GM21390 (cell line): ENCODE measurements around the gene SH3RF3.
"Not testable (repeated sequence)": the region's sequence is repeated elsewhere in the genome, so short reads cannot be mapped to it uniquely, and the experiment has no call there.

Experiments
- ATAC-seq: cut with Tn5 transposase; IDR thresholded peaks from one replicate; pipeline ENCODE4 v1.9.1; 2021; ENCODE audit not compliant: unreplicated experiment

Gene SH3RF3

DNA sequence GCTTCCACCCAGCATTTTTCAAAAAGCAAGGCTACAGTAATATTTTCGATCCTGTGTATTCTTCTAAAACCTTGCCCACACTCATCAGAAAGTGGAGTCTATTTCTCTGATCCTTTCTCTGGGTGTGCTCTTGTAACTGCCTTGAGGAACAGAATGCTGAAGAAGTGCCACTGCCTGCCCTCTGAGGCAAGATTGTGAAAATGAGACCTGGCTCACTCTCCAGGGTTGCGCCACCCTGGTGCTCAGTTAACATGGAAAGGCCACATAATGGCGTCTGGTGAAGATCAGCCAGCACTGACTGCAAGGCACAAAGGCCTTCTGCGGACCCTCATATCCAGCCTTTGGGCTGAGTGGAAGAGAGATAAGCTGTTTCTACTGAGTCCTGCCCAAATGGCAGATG is 11.2 kb upstream of the SH3RF3 start:
- ATAC-seq: no peak

DNA sequence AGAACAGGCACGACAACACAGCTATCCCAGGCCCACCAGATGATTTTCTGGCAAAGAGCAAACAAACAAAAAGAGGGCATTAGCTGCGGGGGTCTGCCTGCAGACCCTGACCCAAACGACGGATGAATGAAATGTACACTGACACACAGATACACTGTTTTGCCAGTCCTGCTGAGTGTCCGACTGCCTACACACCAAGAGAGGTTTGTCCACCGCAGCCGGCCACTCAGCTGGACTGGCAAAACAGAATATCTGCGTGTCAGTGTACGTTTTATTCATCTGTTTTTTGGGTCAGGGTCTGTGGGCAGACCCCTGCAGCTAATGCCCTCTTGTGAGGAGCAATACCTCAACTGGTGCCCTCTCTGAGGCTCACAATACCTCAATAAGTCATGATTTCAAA is 10.7 kb upstream of the SH3RF3 start:
- ATAC-seq: no peak

DNA sequence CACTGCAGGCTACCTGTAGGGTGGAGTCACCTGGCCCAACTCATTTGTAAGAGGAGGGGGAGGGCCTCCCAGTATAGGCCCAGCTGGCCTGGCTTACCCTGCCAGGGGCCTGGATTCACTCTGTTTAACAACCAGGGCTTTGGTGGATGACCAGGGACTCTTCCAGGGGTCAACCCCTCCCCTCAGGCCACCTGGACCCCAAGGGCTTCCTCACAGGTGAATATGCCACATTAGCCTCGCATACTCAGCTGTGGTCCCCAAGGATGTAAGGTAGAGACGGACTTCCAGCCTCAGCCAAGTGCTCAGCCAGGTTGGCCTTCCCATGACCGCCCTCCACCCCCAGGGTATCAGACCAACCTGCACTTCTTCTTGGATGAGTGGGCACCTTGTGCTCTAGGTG is 8.8 kb upstream of the SH3RF3 start:
- no peak for ATAC-seq

DNA sequence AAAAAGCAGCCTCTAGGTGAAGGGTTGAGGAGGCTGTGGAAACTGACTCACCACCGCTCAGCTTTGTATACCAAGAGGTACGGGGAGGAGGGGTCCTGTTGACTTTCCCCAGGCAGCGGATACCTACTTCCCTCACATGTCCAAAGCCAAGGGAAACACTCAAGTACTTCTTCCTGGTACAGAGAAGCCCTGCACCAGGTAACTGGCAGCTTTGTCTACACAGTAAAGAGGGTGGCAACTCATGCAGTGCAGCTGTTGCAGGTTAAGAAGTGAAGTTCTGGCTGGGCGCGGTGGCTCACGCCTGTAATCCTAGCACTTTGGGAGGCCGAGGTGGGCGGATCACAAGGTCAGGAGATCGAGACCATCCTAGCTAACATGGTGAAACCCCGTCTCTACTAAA is 8.3 kb upstream of the SH3RF3 start:
- ATAC-seq: not testable (repeated sequence)

DNA sequence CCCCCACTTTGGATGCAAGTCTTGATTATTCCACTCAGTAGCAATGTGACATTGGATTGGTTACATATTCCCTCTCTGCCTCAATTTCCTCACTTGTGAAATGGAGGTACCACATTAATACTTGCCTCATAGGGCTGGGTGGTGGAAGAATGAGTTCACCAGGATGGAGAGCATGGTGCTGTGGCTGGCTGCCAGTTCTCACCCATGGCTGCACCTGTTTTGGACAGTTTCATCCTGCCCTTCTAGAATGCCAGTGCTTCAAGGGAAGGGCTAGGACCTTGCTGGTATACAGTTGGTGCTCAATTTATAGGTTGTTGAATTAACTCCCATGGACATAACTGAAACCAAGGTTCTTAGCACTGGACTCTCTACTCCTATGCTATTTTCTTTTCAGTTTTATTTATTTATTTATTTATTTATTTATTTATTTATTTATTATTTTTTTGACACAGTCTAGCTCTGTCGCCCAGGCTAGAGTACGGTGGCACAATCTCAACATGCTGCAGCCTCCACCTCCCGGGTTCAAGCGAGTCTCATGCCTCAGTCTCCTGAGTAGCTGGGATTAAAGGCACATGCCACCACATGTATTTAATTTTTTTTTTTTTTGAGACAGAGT is 5.3 kb upstream of the SH3RF3 start:
- no peak for ATAC-seq

DNA sequence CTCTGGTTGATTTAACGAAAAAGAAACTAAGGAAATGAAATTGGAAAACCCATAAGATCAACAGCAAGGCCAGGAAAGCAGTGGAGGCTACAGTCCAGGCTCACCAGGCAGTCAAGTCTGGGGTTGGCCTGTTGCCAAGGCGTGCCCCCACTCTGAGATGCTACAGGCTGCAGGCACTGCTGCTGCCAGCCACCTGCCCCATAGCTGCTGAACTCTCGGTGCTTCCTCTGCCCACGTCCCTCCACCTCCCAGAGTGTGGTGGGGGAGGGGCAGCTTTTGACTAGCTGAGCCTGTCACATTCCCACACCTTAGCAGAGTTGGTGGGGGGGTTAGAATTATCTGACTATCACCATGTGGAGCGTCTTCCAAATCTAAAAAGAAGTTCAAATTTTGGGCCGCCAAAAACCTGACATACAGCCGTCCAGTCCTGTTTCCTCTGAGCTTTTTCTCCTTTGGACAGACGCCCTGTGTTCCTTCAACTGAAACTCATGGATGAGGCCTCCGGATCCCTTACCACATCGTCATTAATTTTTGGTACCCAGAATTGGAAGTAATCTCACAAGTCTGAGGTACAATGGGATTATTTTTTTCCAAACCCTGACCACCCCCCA is 3.9 kb upstream of the SH3RF3 start:
- ATAC-seq: no peak

DNA sequence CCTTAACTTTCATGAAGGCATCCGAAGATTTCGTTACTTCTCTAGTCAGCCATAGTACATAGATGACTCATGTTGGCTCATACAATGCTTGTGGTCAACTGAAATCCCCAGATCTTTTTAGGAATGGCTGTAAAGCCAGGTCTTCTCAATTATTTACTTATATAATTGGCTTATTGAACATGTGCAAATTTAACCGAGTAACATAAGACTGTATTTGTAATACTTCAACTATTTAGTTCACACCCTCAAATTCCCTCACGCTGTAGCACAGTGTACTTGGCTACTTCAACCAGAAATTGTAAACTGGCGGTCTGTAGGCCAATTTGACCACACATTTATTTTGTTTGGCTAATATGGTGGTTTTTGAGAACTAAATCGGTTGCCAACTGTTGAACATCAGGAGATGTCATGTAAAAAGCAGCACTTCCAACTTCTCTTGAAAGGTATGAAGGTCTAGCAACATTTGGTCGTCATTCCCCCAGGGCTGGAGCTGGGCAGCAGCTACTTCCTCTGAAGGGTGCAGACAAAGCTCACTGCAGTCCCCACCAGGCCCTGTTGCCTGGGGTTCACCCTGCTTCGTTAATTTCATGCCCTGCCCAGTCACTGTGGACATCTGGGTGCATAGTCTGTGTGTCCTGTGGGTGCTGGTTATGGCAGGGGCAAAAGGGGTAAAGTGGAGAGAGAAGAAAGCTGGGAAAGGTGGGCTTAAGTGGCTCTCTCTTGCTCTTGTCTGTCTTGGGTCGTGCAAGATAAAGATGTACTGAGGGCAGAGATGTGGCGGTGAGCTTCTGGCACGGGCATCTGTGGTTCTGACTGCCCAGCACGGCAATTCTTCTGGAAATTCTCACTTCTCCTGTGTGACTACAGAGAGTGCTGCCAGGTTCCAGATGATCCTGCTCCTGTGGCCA is 3.2 kb upstream of the SH3RF3 start:
- no peak for ATAC-seq

DNA sequence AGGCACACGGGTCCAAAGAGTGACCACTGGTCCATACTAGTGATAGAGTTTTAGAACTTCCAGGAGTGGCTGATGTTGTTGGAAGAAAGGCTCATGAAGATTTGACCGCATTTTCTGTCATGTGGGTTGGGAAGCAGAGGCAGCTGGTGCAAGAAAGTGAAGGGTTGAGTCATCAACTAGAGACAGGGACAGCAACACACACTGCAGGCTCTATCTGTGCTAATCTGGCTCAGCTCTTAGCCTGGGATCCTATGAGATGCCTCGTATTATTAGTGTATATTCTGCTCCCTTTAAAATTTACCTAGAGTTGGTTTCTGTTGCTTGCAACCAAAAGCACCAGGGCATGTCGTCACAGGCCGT is 2.5 kb upstream of the SH3RF3 start:
- no peak for ATAC-seq

DNA sequence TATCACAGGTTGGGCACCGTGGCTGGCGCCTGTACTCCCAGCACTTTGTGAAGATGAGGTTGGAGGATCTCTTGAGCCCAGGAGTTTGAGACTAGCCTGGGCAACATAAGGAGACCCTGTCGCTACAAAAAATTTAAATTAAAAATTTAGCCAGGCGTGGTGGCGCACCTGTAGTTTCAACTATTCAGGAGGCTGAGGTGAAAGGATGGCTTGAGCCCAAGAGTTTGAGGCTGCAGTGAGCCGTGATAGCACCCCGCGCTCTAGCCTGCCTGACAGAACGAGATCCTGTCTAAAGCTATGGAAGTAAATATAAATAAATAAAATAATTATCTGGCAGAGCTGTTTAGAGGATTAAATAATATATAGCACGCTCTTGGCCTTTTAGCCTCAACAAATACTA is 1.4 kb upstream of the SH3RF3 start:
- ATAC-seq: no peak

DNA sequence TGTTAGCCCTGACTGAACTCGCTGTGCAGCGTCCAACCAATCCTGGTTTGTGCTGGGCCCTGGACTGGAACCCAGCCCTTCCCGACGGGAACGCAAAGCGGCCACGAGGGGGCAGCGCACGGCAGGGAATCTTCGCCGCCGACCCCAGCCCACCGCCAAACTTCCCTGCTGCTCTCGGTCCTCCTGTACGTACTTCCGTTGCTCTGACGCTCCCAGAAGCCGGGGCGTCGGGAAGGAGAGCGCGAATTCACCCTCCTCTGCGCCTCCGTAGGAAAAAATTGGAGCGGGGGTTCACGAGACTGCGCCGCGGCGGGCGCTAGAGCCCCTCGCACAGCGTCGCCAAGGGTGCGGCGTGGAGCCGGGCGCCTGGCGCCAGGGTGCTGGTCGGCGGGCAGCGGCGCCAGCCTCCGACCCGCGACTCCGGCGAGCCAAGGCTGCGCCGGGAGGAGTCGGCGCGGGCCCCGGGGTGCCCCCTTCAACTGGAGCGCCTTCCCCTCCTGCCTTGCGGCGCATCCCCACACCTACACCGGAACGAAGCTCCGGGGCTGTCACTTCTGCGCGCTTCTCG is 873 bp upstream of the SH3RF3 start:
- ATAC-seq: no peak

DNA sequence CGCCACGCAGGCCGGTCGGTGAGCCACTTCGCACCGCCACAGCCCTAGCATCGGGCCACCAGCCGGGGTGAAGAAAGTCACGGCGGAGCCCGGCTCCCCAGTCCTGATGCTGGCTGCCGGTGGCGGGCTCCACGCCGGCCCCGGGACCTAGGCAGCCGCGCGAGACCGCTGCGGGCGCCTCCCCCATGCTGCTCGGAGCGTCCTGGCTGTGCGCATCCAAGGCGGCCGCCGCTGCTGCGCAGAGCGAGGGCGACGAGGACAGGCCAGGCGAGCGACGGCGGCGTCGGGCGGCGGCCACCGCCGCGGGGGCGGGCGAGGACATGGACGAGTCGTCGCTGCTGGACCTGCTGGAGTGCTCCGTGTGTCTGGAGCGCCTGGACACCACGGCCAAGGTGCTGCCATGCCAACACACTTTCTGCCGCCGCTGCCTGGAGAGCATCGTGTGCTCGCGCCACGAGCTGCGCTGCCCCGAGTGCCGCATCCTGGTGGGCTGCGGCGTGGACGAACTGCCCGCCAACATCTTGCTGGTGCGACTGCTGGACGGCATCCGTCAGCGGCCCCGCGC is 433 bp downstream of the SH3RF3 start:
- no peak for ATAC-seq

DNA sequence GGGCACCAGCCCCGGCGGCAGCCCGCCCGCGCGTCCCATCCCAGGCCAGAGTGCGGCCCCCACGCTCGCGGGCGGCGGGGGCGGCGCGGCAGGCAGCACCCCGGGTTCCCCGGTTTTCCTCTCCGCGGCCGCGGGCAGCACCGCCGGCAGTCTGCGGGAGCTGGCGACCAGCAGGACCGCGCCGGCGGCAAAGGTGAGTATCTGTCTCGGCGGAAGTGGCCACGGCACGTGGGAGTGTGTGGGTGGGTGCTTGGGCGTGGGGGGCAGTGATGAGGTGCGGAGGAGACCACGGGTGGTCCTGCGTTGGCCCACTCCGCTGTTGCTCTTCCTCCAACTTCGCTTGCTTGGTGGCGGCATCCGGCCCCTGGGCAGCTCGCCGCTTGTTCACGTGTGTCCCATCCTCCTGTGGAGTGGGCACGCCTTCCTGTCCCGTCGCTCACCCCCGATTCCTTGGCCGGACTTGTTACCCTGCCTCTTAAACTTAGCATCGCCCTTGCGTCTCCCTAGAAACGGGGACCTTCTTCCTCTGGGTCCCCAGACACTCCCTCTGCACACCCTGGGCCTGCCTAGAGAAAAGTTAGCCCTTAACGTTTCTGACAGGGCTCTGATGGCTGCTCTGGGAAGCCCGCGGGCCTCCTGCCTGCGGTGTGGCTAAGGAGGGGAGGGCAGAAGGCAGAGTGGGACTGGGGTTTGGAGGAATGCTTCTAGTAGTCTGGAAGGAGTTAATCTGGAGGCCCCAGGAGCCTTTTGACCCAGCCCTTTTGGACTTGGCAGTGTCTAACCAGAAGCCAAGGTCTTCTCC is 1.1 kb downstream of the SH3RF3 start:
- no peak for ATAC-seq

DNA sequence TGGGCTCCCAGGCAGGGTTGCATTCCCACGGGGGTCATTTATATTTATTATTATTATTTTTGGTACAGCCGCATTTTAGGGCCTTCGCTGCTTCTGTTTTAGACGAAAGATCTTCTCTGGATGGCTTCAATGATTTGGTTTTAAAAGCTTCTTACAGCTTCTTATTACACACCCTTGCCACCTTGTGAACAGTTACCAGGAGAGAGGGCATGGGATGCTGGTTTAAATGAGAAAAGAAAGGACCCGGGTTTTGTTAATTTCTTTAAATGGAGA is 1.7 kb downstream of the SH3RF3 start:
- ATAC-seq: no peak

DNA sequence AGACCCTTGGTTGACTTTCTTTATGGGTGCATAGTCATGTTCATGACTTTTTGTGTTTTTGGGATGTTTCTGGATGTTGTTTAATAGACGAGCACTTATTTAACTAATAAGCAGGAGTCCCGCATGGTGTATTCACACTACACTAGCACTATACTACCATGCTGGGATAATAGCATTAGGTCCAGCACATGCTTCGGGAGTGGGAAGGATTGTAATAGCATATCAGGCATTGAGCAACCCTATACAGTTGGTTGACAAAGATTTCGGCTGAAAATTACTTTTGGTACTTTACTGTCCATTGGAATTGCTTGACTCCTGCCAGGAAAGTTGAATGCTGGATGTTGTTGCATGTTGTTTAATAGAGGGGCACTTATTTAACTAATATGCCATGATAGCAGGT is 2.8 kb downstream of the SH3RF3 start:
- no peak for ATAC-seq

DNA sequence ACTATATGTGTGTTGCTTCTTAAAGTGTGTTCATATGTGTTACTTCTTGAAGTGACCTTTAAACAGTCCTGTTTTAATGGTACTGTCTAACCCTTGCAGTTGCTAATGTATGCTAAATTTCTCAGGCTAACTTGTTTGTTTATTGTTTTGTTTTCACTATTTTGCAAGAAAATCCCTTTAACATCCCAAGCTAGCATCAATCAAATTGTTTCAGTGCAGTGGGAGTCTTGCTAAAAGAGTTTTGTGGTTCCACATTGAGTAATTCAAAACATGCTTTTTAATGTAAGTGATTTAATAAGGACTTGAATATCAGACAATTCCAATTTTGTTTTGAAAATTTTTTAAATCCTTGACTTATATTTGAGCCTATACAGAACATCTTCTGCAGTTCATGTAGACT is 3.6 kb downstream of the SH3RF3 start:
- ATAC-seq: no peak

DNA sequence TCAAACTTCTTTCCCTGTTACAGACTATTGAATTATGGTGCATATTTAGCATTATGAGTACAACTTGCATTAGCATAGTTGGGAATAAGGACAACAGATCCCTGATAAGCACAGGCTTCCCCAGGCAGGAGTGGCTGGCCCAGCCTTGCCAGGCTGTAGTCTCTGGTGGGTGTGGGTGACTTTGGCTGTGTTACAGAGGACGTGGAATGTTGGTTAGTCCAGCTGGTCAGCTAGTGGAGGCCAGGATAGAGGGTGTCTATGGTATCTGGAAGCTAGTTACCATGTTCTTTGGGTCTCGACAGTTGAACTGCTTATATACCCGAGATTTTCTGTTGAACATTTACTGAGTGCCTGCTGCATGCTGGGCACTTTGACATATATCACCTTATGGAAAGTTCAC is 4.7 kb downstream of the SH3RF3 start:
- no peak for ATAC-seq

DNA sequence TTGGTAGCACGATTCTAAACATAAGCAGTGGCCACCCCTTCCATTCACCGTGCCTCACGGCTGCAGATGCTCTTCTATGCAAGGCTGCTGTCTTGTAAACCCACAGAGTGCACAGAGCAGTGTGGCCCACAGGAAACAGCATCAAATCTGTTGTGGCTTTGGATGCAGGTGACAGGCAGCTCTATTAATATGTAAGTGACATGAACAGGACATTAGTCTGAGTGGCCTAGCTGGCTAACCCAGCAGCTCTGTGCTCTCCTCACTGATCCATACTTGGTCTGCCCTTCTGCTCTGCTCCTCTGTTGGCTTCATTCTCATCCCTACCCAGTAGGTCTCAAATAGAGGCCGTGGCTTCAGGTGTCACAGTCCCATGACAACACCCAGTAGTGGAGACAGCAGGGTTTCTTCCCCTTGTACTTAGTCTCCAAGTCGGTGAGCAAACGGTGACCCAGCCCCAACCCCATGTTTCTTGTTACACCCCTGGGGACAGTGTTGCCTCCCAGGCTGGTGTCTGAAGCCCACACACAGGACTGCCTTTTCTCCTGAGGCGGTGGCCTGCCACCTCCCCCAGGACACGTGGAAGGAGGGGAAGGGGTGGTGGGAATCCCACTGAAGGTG is 5.8 kb downstream of the SH3RF3 start:
- ATAC-seq: no peak

DNA sequence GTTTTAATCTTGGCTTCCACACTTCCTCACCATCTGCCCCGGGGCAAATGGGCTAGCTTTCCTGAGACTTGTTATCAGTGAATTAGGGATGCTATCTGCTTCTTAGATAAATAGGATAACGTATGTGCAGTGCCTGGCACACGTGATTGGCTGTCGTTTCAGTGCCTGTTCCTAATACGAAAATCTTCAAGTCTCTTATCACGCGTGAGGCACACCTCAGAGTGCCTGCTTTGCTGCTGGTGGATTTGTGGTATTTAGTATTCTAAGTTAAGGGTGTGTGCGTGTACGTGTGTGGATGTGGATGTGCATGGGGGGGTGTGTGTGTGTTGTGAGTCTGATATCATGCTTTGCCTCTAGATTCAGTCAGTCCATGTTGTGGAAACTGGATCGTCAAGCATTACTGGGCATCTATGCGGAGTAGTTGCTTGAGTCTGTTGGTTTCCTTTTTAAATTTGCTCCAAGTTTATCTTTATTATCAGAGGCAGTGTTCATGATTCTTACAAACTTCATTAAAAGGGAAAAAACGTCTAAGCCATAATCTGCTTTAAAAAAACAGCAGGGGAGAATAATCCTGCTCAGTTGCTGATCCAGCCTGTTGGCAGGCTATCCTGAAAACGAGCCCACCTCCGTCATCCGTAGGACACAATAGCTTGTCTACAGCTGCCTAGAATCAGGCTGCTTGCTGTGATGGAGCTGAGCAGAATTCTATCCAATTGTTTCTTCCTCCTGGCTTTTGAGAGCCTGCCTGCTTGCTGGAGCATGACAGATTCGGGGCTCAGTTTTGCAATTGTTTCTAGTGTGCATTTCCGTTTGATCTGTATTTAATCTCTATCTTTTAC is 6.6 kb downstream of the SH3RF3 start:
- ATAC-seq: no peak

DNA sequence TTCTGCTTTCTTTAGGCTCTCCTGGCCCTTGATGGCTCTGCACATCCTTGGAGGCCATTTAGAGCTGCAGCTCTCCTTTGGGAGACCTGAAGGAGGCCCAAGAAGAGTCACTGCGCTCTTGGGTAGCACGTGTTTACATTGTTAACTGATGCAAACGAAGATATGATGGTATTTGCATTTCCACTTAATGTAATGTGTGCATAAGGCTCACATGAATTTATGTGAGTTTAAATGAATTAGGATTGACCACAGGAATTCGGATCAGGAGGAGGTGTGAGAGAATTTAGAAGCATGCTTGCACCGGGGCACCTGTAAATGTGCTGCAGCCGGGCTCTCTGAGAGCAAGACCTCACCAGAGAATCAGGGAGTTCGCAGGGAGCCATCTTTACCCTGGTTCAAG is 7.5 kb downstream of the SH3RF3 start:
- no peak for ATAC-seq

DNA sequence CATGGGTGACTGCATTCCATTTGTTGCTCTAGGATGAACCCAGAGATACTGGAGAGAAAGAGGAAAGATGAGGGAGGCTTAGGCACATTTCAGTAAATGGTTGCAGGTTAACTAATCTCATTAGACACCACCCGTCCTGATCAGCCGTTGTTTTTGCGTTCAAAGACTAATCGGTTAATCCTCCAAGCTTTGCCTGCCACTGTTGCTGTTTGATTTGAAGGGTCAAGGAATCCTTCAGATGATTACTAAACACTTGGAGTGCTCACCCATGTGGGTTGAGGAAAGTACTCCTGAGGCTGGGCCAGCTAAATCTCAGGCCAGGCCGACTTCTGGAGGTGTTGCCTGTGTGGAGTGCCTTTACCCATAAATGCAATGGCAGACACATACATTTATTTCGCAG is 8.6 kb downstream of the SH3RF3 start:
- ATAC-seq: no peak
